Activated T-helper 9 cell treated with anti-CD3 and anti-CD28 coated beads, Interleukin-2, amount 50 U/mL, for 16 hours (primary cell): ENCODE data around the gene ADGRL3.

Source experiments
- DNase-seq: peaks from one replicate; pipeline ENCODE4 v3.0.0-alpha.2; 2020; ENCODE audit warnings: low read depth

Gene ADGRL3

DNA sequence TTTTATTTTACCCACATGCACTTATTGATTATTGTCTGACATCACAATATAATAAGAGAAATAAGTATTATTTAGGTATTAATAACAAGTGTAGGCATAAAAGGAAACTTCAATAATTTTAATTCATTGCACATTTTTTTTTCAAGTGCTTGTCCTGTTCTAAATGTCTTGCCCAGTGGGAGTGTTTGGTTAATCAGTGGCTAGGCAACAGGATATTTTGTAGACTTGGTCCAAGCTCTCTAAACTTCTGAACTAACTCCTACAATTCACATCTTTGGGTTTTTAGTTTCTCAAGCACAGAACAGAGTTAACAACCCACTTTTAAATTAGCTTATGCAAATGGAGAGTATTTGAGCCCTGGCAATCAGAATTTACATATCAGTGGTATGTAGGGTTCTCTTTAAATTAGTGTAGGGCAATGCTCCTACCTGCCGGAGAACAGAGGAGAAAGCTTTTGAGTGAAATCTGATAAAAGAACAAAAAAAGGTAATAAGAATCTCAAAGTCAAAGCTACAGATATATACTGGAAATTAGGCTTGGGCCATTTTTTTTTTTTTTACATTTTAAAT, 353.5 kb downstream of the ADGRL3 start:
- DNase-seq, result no peak

DNA sequence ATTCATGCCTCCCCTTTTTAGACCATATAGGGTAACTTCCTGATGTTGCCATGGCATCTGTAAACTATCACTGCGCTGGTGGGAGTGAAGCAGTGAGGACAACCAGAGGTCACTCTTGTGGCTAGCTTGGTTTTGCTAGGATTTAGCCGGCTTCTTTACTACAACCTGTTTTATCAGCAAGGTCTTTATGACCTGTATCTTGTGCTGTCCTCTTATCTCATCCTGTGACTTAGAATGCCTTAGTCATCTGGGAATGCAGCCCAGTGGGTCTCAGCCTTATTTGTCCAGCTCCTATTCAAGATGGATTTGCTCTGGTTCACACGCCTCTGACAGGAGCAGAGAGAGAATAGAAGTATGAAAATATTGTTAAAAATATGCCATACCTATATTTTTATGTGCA, 355.7 kb downstream of the ADGRL3 start:
- no peak for DNase-seq

DNA sequence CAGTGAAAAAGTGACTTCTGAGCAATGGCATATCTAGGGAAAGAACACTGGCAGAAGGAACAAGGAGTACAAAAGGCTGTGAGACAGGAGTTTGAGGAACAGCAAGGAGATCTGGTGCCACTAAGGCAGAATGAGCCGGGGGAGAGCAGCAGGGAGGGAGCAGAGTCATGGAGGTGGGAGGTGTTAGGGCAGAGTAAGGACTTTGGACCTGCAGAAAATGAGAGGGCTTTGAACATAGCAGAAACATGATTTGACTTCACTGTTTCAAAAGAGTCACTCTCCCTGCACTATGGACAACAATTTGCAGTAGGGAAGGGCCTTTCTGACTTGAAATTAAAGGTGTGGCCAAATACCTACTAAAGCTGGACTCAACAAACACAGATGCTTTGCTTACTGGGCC, 356.2 kb downstream of the ADGRL3 start:
- DNase-seq, result no peak

DNA sequence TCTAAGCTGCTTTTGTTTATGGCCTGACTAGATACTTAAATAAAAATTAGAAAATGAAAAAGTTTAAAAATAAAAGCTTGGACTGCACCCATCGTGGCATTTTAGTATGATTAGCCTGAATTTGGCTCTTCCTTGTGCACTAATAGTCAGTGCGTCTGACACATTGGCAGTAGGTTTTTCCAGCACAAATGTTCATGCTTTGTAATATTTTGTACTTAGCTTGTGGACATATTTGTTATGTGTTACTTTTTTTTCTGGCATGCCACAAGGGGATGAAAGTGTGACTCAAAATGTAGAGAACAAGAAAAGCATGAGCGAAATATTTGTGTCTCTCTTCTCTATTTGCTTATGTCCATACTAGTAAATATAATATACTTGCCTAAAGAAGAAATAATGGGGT, 359.3 kb downstream of the ADGRL3 start:
- no peak for DNase-seq

DNA sequence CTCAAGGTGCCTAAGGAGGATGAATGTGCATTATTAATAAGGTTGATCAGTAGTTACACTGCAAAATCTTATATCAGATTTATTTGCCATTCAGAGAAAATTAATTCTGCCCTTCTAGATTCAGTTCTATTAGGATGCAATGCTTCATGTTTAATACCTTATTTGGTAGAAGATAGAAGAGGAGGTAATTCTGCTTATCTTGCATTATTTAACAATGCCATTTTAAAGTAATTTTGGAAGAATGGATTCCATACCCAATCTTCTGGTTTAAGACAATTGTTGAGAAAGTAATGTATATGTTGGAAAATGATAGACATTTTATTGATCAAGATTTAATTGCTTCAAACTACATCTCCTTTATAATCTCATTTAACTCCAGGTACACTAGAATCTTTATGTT, 360.9 kb downstream of the ADGRL3 start:
- DNase-seq, result no peak

DNA sequence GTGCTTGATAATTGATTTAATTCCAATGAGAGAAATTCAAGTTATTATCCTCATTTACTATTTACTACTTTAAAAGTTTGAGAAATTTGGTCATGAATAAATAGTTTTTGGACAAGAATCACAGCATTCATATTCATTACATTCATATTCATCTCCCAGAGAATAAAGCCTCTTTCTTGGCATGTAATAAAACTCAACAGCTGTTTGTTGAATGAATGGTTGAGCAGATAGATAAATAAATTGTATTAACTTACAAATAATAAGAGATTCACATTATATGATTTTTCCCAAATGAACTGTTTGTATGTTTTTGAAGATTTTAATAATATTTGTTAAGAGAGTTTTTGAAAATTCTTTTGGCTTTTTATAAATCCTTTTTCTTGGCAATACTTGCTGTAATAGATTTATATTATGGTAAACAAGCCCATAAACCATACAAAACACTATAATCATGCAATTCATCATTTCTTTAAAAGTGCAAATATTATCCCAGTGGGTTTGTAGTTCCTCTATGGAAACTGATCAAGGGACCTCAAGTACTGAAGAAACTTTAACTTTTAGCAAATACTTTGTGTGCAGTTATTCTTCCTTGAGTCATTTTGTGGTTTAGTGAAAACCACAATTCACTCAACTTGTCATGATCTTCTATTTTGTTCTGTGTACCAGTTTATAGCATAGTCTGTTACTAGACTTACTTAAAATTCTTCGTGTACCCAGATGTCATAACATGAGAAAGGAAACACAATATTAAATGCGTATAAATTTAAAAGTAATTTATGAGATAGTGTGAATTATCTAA, 371.8 kb downstream of the ADGRL3 start:
- no peak for DNase-seq

DNA sequence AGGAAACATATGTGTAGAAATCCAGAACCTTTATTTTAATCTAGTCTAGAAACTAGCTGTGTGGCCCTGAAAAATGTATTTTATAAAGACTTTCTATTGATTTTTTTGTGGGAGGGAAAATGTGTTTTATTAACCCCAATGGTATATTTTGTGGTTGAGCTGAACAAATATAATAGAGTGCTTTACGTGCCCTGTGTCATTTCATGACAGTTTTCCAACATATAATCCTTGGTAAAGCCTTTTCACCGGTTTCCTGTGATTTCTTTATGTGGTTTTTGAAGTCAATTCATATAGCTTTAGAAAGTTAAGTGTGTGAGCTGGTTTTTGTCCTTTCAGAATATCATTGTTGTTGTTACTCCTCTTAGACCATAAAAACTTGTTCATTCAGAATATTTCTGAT, 375.7 kb downstream of the ADGRL3 start:
- DNase-seq, result no peak

DNA sequence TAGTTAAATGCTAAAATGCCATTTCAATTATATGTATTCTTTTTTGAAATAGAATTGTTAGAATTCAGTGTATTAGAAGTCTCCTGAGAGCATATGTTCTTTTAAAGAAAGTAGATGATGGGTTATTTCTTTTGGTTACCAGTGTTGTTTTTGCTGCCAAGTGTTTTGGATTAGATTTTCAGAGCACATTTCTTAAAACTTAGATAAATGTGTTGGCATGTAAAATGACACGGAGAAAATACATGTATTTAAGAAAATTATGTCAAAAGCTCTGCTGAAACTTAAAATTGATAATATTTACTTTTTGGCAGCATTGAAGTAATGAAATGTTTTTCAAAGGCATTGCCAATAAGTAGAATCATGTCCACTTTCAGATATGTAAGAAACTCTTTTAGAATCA, 379.7 kb downstream of the ADGRL3 start:
- DNase-seq, result no peak

DNA sequence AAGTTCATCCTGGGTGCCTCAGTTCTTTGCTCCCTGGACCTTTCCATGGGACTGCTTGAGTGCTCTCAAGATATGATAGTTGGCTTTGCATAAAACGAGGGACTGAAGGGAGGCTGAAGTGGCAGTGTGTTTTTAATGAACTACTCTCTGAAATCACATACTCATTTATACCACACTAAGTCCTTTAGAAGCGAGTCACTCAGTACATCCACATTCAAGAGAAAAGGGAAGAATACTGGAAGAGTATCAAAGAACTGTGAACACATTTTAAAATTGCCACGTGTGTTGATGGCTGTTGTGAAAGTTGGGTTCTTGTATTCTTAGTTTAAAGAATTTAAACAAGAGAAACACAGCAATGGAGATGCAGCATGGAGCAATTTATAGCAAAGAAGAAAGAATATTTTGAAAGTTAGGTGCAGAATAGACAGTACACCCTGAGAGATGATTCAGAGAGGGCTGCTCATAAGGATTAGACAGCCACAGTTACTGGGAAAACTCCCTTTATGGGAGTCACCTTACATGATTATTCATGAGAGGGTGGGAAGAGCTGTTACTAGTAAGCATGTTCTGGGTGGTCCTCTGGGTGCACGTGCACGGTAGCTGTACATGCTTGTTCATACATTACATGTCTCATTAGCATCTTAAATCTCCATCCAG, 380.7 kb downstream of the ADGRL3 start:
- DNase-seq, result no peak

DNA sequence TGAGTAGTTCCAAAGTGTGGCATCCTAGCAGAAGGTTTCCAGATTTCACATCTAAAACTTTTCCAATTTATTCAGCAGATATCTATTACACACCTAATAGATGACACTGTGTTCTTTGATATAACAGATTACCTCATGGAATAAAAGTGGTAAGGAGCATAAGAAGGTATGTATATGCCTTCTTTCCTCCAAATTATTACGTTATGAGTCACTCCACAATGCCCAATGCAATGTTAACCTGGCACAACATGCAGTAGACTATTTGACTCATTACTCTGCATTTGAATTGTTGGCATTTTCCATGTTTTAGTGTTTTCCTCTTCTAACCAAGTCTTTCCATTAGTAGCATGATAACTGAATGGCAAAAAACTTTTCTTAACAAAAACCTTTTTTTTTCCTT, 383.6 kb downstream of the ADGRL3 start:
- no peak for DNase-seq

DNA sequence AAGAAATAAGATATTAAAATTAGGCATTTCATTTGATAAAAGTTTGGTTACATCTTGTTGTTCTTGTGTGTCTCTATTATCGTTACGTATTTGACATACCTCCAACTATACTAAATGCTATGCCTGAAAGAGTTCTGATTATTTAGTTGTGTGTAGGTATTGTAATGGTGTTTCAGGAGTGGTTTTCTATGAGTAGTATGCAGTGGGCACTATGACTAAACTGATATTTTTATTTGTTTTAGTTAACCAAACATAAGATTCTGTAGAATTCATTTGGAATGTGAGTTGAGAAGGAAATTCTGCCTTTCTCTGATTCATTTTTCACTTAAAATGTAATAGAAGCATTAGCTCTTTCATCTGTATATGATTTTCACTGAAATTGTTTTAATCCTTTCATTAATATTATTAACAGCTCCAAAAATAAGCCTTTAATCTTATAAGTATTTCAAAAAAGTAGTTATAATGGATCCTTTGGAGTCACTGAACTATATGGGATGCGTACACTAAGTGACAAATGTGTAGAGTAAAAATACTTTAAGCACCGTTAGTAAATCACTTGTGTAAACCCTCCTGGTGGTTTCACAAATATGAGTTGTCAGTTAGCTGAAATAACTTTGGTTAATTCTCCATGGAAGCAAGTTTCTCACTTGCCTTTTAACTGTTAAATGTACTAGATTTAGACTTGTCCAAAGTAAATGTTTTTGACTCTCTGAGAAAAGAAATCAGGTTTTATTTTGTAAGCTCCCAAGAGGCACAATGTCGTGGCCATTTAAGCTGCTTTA, 388.7 kb downstream of the ADGRL3 start:
- no peak for DNase-seq

DNA sequence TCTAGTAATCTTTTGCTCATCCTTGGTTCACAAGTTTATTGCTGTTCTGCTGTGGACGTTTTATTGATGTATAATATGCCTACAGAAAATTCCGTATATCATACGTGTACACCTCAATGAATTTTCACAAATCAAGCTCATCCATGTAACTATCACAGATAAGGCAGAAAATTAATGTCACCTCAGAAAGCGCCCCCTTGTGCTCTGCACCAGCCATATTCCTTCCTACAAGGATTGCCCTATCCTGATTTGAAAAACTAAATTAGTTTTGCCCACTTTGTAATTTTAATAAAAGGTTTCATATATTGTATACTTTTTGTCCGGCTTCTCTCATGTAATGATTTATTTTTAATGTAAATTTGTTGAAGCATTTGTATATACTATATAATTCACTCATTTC, 390.8 kb downstream of the ADGRL3 start:
- DNase-seq, result no peak

DNA sequence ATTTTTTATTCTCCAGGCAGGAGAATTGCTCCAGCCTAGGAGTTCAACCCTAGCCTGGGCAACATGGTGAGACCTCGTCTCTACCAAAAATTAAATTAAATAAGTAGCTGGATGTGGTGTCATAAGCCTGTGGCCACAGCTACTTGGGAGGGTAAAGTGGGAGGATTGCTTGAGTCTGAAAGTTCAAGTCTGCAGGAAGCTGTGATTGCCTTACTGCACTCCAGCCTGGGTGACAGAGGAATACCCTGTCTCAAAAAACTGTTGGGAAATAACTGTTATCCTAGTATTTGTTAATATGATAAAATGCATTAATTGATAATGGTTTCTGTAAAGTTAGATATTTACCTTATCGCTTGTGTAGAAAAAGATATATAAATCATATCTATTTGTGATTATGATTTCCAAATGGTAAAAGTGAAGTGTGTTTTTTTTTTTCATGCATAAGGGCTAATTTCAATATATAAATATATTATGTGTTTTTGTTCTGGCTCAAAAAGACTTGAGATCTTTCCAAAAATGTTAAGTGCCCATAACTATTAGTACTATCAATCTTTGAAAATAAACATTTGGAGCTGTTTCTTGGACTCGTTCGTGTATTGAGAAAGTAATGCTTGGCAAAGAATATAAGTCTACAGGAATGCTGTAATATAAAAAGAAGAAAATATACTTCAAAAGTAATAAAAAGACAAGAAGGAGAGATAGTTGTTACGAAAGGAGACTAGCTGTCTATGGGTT, 396.6 kb downstream of the ADGRL3 start:
- no peak for DNase-seq

DNA sequence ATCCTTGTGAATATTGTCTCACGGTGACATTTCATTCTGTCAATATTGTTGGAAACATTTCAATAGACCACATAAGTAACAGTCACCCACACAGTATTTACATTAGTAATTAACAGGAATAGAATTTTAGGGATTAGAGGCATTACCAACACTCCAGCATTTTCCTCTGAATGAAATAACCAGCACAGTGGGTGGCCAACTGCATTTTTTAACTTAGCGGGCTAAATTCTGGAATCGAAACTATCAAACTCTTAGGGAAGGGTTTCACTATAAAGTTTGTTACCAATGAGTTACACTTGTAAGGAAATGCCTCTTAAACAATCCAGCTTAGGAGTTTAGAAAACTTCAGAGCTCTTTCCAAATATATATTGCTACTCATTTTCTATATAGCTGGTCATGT, 403.0 kb downstream of the ADGRL3 start:
- no peak for DNase-seq

DNA sequence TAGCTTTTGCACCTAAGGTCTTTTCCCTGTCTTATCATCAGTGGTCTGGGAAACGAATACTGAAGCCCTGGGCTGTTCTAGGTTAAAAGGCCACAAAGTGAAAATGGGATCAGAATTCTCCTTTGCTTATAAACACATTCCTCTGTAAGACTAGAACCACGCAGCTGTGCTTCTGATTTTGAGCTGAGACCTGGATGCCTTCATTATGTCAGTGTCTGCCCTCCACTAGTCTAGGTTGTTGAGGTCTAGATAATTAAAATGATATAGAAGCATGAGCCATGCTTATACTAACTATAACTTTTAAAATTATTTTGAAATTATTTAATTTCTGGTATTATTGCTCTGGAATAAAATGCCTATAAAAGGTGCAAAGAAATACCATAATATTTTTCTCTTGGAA, 403.9 kb downstream of the ADGRL3 start:
- no peak for DNase-seq

DNA sequence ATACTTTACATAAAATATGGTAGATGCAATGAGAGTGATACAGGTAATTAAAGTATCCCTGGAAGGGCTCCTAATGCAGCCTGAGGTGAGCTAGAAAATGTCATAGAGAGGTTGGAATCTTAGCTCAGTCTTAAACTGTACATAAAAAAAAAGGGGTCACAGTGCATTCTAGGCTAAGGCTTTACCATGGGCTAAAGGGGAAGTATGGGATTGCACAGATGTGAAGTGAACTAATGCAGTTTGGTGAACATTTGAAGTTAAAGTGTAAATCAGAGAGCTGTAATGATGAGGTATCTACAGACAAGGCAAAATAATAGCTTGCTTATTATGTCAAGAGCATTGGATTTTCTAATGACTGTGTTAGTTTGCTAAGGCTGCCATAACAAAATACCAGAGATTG, 405.9 kb downstream of the ADGRL3 start:
- no peak for DNase-seq

DNA sequence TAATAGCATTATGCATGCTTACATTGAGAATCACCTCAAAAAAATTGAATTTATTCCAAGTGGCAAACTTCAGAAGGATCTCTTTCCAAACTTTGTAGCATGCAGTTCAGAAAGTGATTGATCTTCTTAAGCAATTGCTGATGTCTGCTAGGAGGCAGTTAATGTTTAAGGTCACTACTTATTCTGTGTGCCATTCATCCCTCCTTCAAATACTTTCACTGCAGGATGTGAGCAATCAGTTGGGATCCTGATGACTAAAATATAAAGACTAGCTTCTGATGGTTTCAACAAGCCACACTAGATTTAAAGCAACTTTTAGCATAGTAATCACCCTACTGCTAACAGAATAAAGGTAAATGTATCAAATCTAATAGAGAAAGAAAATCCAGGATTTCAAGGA, 414.1 kb downstream of the ADGRL3 start:
- no peak for DNase-seq

DNA sequence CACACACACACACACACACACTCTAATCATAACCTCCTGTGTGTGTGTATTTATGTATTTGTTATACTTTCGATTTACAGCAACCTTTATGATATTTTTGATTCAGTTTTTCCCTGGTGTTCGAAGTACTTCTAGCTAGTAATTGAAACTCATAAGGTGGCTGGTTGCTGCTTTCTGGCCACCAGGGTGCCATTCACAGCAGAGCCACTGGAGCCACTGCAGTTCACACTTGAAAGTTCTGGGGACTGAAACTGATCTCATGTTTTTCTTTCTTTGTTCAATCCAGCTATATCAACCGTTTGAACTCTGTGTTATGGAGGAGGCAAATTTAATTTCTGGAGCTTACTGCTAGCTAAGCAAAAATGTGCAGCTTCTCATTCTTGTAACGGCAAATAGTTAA, 419.4 kb downstream of the ADGRL3 start:
- no peak for DNase-seq

DNA sequence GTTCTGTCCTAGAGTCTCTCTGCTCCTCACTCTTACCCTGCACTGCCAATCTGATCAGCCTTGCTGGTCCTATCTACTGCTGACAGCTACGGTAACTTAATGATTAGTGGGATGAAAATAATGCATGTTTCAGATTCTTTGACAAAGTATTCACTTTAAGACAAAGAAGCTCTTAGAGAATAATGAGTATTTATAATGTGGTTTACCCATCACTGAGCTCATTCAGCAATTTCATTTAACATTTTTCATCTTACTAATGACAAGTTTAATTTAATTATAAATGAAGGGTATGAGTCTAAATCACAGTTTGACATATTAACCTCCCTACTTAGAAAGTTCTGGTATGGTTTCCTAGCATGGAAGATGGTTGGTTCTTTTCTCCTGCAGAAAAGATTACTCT, 428.2 kb downstream of the ADGRL3 start:
- DNase-seq, result no peak

DNA sequence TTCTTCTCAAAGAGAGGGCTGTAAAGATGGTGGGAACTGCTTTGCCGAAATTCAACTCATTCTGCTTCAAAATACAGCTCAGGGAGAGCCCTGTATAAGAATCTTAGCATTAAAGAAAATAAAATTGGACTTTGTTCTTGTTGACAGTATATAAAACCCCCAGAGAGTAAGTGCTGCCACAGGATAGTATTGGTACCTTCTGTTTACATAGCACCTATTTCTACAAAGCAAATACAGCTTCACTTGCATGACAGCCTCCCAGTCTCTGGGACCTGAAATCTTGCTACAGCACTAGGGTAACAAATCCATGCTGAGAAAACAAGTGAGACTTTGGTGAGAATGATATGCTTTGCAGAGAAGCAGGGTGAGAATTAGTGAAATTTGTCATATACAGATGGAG, 428.6 kb downstream of the ADGRL3 start:
- DNase-seq, result no peak

DNA sequence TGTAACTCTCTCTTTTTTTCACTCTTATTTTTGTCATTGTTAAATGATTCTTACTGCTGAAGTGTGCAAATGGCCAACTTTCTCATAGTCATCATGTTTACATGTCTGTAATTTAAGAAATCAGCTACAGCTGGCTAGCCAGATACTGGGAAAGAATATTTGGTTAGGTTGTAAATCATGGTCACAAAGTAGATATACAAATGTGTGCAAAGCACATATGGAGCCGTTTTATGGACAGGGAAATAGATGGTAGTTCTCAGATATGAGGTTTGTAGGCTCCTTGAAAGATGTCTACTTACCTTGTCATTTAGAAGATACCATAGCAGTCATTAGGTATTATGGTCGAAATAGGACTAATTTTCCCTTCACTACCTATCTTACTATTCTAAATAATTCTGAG, 430.4 kb downstream of the ADGRL3 start:
- DNase-seq, result no peak

DNA sequence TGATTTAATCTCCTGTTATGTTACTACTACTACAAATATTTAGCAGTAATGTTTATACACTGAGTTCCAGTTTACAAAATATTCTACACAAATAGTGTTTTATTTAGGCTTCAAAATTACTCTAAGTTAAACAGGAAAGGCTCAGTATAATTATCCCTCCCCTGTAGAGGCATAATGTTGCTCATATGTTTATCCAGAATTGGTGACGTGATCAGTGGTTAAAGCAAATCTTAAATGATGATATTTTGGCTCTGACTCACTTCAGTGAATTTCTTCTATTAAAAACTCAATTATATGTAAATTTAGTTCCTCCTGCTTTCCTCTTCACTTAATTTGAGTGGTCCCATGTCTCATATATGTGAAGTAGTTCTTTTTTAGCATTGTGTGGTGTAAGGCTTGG, 438.5 kb downstream of the ADGRL3 start:
- DNase-seq, result no peak
